Loucy (cell line): Measurements from ENCODE around the gene GEMIN2.
A peak's percentile ranks its signal among the peaks of the same experiment; 100 is the strongest.
"Not testable (repeated sequence)": the region's sequence is repeated elsewhere in the genome, so short reads cannot be mapped to it uniquely, and the experiment has no call there.

ENCODE experiments used
- H2AFZ ChIP-seq: fragments of 200-600 bp; sonication (generic); 2 replicates; pipeline ENCODE4 v1.6.0; 2016; ENCODE audit warnings: antibody characterized with exemption, mild to moderate bottlenecking, low read length, moderate library complexity
- H3F3A ChIP-seq: fragments of 200-600 bp; 2 replicates; pipeline ENCODE4 v1.6.0; 2016; ENCODE audit warnings: antibody characterized with exemption, low read depth, mild to moderate bottlenecking
- H3K27me3 ChIP-seq: fragments of 200-600 bp; sonication (generic); 2 replicates; pipeline ENCODE4 v1.6.1; 2014; ENCODE audit warnings: low read length, mild to moderate bottlenecking; ENCODE audit not compliant: insufficient read depth, poor library complexity, severe bottlenecking
- H3K36me3 ChIP-seq: fragments of 200-600 bp; sonication (generic); 2 replicates; pipeline ENCODE4 v1.6.1; 2016; ENCODE audit warnings: low read length; ENCODE audit not compliant: insufficient read depth
- H3K4me1 ChIP-seq: fragments of 200-600 bp; sonication (generic); 2 replicates; pipeline ENCODE4 v1.5.1; 2014; ENCODE audit warnings: low read length, mild to moderate bottlenecking; ENCODE audit not compliant: insufficient read depth, poor library complexity, severe bottlenecking
- H3K4me2 ChIP-seq: fragments of 200-600 bp; sonication (generic); 2 replicates; pipeline ENCODE4 v1.6.0; 2014; ENCODE audit warnings: antibody characterized with exemption, low read length, low read depth, mild to moderate bottlenecking; ENCODE audit not compliant: poor library complexity, severe bottlenecking
- H3K4me3 ChIP-seq: fragments of 200-600 bp; sonication (generic); 2 replicates; pipeline ENCODE4 v1.5.1; 2014; ENCODE audit warnings: low read length, mild to moderate bottlenecking, mixed read lengths; ENCODE audit not compliant: poor library complexity, severe bottlenecking
- H3K79me2 ChIP-seq: fragments of 200-600 bp; sonication (generic); 2 replicates; pipeline ENCODE4 v1.6.1; 2014; ENCODE audit warnings: low read length; ENCODE audit not compliant: insufficient read depth
- H3K9ac ChIP-seq: fragments of 200-600 bp; sonication (generic); 2 replicates; pipeline ENCODE4 v1.6.0; 2014; ENCODE audit warnings: mild to moderate bottlenecking, low read depth, low read length, moderate library complexity; ENCODE audit not compliant: poor library complexity, severe bottlenecking
- H3K9me2 ChIP-seq: fragments of 200-600 bp; sonication (generic); replicated peaks from 2 replicates; pipeline ENCODE4 v1.6.1; 2016; ENCODE audit warnings: low read depth, low read length, mixed read lengths
- H3K9me3 ChIP-seq: fragments of 200-600 bp; sonication (generic); 2 replicates; pipeline ENCODE4 v1.6.1; 2014; ENCODE audit warnings: mild to moderate bottlenecking, antibody characterized with exemption, low read length, low read depth; ENCODE audit not compliant: insufficient read depth
- H4K20me1 ChIP-seq: fragments of 200-600 bp; sonication (generic); 2 replicates; pipeline ENCODE4 v1.6.0; 2014; ENCODE audit warnings: antibody characterized with exemption, low read length, mild to moderate bottlenecking; ENCODE audit not compliant: insufficient read depth, poor library complexity, severe bottlenecking
- CTCF ChIP-seq: fragments of 200-600 bp; sonication (generic); conservative IDR thresholded peaks from 2 replicates; pipeline ENCODE4 v1.5.1; 2014; ENCODE audit warnings: mild to moderate bottlenecking, antibody characterized with exemption, low read length
- EZH2phosphoT487 ChIP-seq: fragments of 200-600 bp; IDR thresholded peaks from 2 replicates; pipeline ENCODE4 v1.6.1; 2018; ENCODE audit warnings: antibody characterized with exemption, mild to moderate bottlenecking, moderate library complexity, borderline replicate concordance

Gene GEMIN2

GRCh38 chr14:39160494-39160893 lies 46.4 kb downstream of the GEMIN2 start:
- Histone ChIP-seq H3K4me3 (peak overlapping the region; percentile 21), H3K27me3 (no peaks in the 10 kb centered on the region), H3K4me1 (peaks cover 34% of the 10 kb centered on the region), H4K20me1 (peaks cover 9% of the 10 kb centered on the region), H3K9me3 (no peaks in the 10 kb centered on the region), H2AFZ (no peak overlapping the region), H3K9me2 (no peaks in the 10 kb centered on the region), H3K36me3 (peaks cover 24% of the 10 kb centered on the region; the same call in 1 of the 2 replicates), H3K4me2 (peak overlapping the region; percentile 57), H3F3A (no peaks in the 10 kb centered on the region), H3K79me2 (peaks cover 56% of the 10 kb centered on the region), H3K9ac (no peak overlapping the region)
- TF ChIP-seq EZH2phosphoT487: no peak
- TF ChIP-seq CTCF: no peak

- H3K9me2 ChIP-seq, H2AFZ ChIP-seq, H3K36me3 ChIP-seq, H3K27me3 ChIP-seq, H3F3A ChIP-seq, H4K20me1 ChIP-seq, H3K9me3 ChIP-seq: not testable (repeated sequence)
- H3K79me2 ChIP-seq: peaks cover 70% of the 10 kb centered on the region
- peak overlapping the region; percentile 97 for H3K4me2 ChIP-seq
- peaks cover 52% of the 10 kb centered on the region for H3K4me1 ChIP-seq
- H3K9ac ChIP-seq: peak overlapping the region; percentile 90
- peak overlapping the region; percentile 95 for H3K4me3 ChIP-seq
Measured at GRCh38 chr14:39167797-39168320, 53.7 kb downstream of the GEMIN2 start.

GRCh38 chr14:39168591-39168990 lies 54.5 kb downstream of the GEMIN2 start:
- no peak for TF ChIP-seq CTCF
- no peak for TF ChIP-seq EZH2phosphoT487
- Histone ChIP-seq H3K27me3 (no peaks in the 10 kb centered on the region), H3K4me1 (peaks cover 48% of the 10 kb centered on the region), H3K79me2 (peaks cover 64% of the 10 kb centered on the region), H3K4me3 (peak overlapping the region; percentile 95), H4K20me1 (peaks cover 8% of the 10 kb centered on the region), H3F3A (no peaks in the 10 kb centered on the region), H2AFZ (no peak overlapping the region), H3K9me2 (no peaks in the 10 kb centered on the region), H3K9me3 (no peaks in the 10 kb centered on the region), H3K9ac (peak overlapping the region; percentile 90), H3K36me3 (no peaks in the 10 kb centered on the region), H3K4me2 (peak overlapping the region; percentile 97)

GRCh38 chr14:39169541-39169900 lies 55.4 kb downstream of the GEMIN2 start:
- no peaks in the 10 kb centered on the region for H3K36me3 ChIP-seq
- no peaks in the 10 kb centered on the region for H3K27me3 ChIP-seq
- H3K9ac ChIP-seq: peak overlapping the region; percentile 90
- H3K4me2 ChIP-seq: peak overlapping the region; percentile 97
- peak overlapping the region; percentile 97 for H2AFZ ChIP-seq
- no peak for TF ChIP-seq EZH2phosphoT487
- no peak for TF ChIP-seq CTCF
- no peaks in the 10 kb centered on the region for H3K9me2 ChIP-seq
- no peaks in the 10 kb centered on the region for H3F3A ChIP-seq
- H3K9me3 ChIP-seq: no peaks in the 10 kb centered on the region
- peaks cover 8% of the 10 kb centered on the region for H4K20me1 ChIP-seq
- H3K4me1 ChIP-seq: peaks cover 51% of the 10 kb centered on the region
- peaks cover 61% of the 10 kb centered on the region for H3K79me2 ChIP-seq
- H3K4me3 ChIP-seq: peak overlapping the region; percentile 95
